Measurements from ENCODE around the gene UBE2O. TPM values are rescaled to one million over a fixed set of nuclear protein-coding genes. Genes with fewer than 3 reads are reported as not detected.

The UBE2O gene
- total RNA-seq, 1 experiment from 2014 or later, result 21.0 TPM

- no peak for DNase-seq (ENCODE audit: extremely low read depth, low read depth)
Observed at GRCh38 chr17:76398523-76399174, 54.3 kb downstream of the UBE2O start.

GRCh38 chr17:76397687-76398522 lies 55.0 kb downstream of the UBE2O start:
- peak; percentile 82 for DNase-seq (ENCODE audit: extremely low read depth, low read depth)

- no peak for DNase-seq (ENCODE audit: extremely low read depth, low read depth)
Observed at GRCh38 chr17:76397184-76397583, 55.8 kb downstream of the UBE2O start.

- no peak for DNase-seq (ENCODE audit: extremely low read depth, low read depth)
Observed at GRCh38 chr17:76395980-76396379, 57.0 kb downstream of the UBE2O start.

GRCh38 chr17:76394166-76394565 lies 58.8 kb downstream of the UBE2O start:
- no peak for DNase-seq (ENCODE audit: extremely low read depth, low read depth)

GRCh38 chr17:76391200-76391715 lies 61.7 kb downstream of the UBE2O start:
- DNase-seq (ENCODE audit: extremely low read depth, low read depth), result no peak

- no peak for DNase-seq (ENCODE audit: extremely low read depth, low read depth)
Observed at GRCh38 chr17:76390003-76390421, 62.9 kb downstream of the UBE2O start.

- no peak for DNase-seq (ENCODE audit: extremely low read depth, low read depth)
Observed at GRCh38 chr17:76388966-76389888, 63.7 kb downstream of the UBE2O start.

GRCh38 chr17:76386966-76387765 lies 65.8 kb downstream of the UBE2O start:
- DNase-seq (ENCODE audit: extremely low read depth, low read depth), result no peak

GRCh38 chr17:76385892-76386786 lies 66.8 kb downstream of the UBE2O start:
- DNase-seq (ENCODE audit: extremely low read depth, low read depth), result peak; percentile 75

GRCh38 chr17:76384987-76385891 lies 67.7 kb downstream of the UBE2O start:
- peak; percentile 34 for DNase-seq (ENCODE audit: extremely low read depth, low read depth)

GRCh38 chr17:76384222-76384986 lies 68.5 kb downstream of the UBE2O start, which contains the start of gene SPHK1:
Gene SPHK1, plus strand, starts transcription at chr17:76384609. Its CDS starts 1,036 bp downstream, at chr17:76385645.
- peak; percentile 61 for DNase-seq (ENCODE audit: extremely low read depth, low read depth)

- DNase-seq (ENCODE audit: extremely low read depth, low read depth), result no peak
Observed at GRCh38 chr17:76383546-76384221, 69.3 kb downstream of the UBE2O start.

GRCh38 chr17:76382803-76383545 lies 70.0 kb downstream of the UBE2O start:
- no peak for DNase-seq (ENCODE audit: extremely low read depth, low read depth)

- no peak for DNase-seq (ENCODE audit: extremely low read depth, low read depth)
Observed at GRCh38 chr17:76382351-76382802, 70.6 kb downstream of the UBE2O start.

Data from NCI-H460 (cell line).